ENCODE measurements around the gene BANF2. TPM values are rescaled to one million over a fixed set of nuclear protein-coding genes. Genes with fewer than 3 reads are reported as not detected.

The BANF2 gene
- total and polyA plus RNA-seq, 10 of the 15 experiments (the other 5 are each of a cell fraction or from before 2014, with no cell fraction given), result not detected

- H3K27ac ChIP-seq (ENCODE audit: control insufficient read depth, insufficient read depth), result peak overlapping the region; percentile 33; the same call in 1 of the 2 replicates
- peak overlapping the region; percentile 47 for H3K4me2 ChIP-seq (ENCODE audit: control insufficient read depth, insufficient read depth)
- no peak overlapping the region for H3K9ac ChIP-seq (ENCODE audit: control insufficient read depth, insufficient read depth, low read length)
- RAD21 ChIA-PET (ENCODE audit: unreplicated experiment), result no interaction called here
- ATAC-seq (no peak; the same call in 1 of the 3 replicates), FAIRE-seq (peak; percentile 82), DNase-seq (ENCODE audit: low read depth, low spot score) (no peak)
- SMC1A ChIA-PET (ENCODE audit: uncharacterized antibody, unreplicated experiment), result no interaction called here
- POLR2A ChIA-PET, result no interaction called here
- peaks cover 24% of the 10 kb centered on the region for H3K4me1 ChIP-seq (ENCODE audit: control insufficient read depth, insufficient read depth, low read length)
- intact Hi-C loops (cut with micrococcal nuclease; ENCODE audit: unreplicated experiment), result no loop called here
- no peak overlapping the region for H3K4me3 ChIP-seq
- H3K27me3 ChIP-seq (replicated peaks in 1 of 2; ENCODE audit: control insufficient read depth in 2 of 2, insufficient read depth in 2 of 2, low read length in 1 of 2), result no peaks in the 10 kb centered on the region; a peak in 1 of 4 replicates
- TF ChIP-seq MTA3 (IDR thresholded peaks at IDR 0.05; ENCODE audit: borderline replicate concordance, low read length), result no peak
- TF ChIP-seq MEF2A (IDR thresholded peaks at IDR 0.05; ENCODE audit: insufficient read depth, low read depth, low read length), result 0 out of 2 replicates have a peak, but pooled peaks have one; percentile 52
- no peaks in the 10 kb centered on the region for H4K20me1 ChIP-seq (ENCODE audit: control insufficient read depth, insufficient read depth)
- no peaks in the 10 kb centered on the region for H3K79me2 ChIP-seq (ENCODE audit: control insufficient read depth, insufficient read depth, low read length)
- CTCF ChIA-PET, result no interaction called here
- no peaks in the 10 kb centered on the region for H3K9me3 ChIP-seq (replicated peaks; ENCODE audit: control insufficient read depth, insufficient read depth, low read length)
- 31% methylated on average over 3 of the region's 3 CpGs for WGBS (ENCODE audit: insufficient coverage, insufficient replicate concordance, low lambda C conversion rate, missing lambda C conversion rate)
- peak overlapping the region; percentile 44 for H2AFZ ChIP-seq (ENCODE audit: control insufficient read depth, low read depth, low read length)
- no peaks in the 10 kb centered on the region for H3K36me3 ChIP-seq (ENCODE audit: control insufficient read depth in 2 of 2, insufficient read depth in 2 of 2, low read length in 1 of 2)
- no TSS peak for BruUV-seq (replicated peaks)
- in situ Hi-C loops (cut with MboI), result no loop called here
These were observed 83.0 kb downstream of the BANF2 start for GRCh38 chr20:17782768-17783167.

- H3K4me2 ChIP-seq (ENCODE audit: control insufficient read depth, insufficient read depth), result peak overlapping the region; percentile 47
- H4K20me1 ChIP-seq (ENCODE audit: control insufficient read depth, insufficient read depth), result no peaks in the 10 kb centered on the region
- peak overlapping the region; percentile 3 for H2AFZ ChIP-seq (ENCODE audit: control insufficient read depth, low read depth, low read length)
- FAIRE-seq (no peak), ATAC-seq (no peak), DNase-seq (ENCODE audit: low read depth, low spot score) (no peak)
- WGBS (ENCODE audit: insufficient coverage, insufficient replicate concordance, low lambda C conversion rate, missing lambda C conversion rate), result 55% methylated on average over 6 of the region's 6 CpGs
- ChIA-PET SMC1A (ENCODE audit: uncharacterized antibody, unreplicated experiment) (interaction anchor here (1.2 kb wide), 2 partner anchors 12 to 114 kb away, joined by 3 to 4 read pairs; no protein-coding TSS in a partner anchor), CTCF (interaction anchor here (1.0 kb wide), 2 partner anchors 101 to 114 kb away, joined by 4 read pairs; no protein-coding TSS in a partner anchor), RAD21 (ENCODE audit: unreplicated experiment) (no interaction called here), POLR2A (no interaction called here)
- intact Hi-C loops (cut with micrococcal nuclease; ENCODE audit: unreplicated experiment), result no loop called here
- H3K9ac ChIP-seq (ENCODE audit: control insufficient read depth, insufficient read depth, low read length), result no peak overlapping the region
- H3K9me3 ChIP-seq (replicated peaks; ENCODE audit: control insufficient read depth, insufficient read depth, low read length), result no peaks in the 10 kb centered on the region
- H3K4me3 ChIP-seq, result no peak overlapping the region
- BruUV-seq (replicated peaks), result no TSS peak
- no peaks in the 10 kb centered on the region for H3K36me3 ChIP-seq (ENCODE audit: control insufficient read depth in 2 of 2, insufficient read depth in 2 of 2, low read length in 1 of 2)
- H3K4me1 ChIP-seq (ENCODE audit: control insufficient read depth, insufficient read depth, low read length), result peaks cover 24% of the 10 kb centered on the region
- H3K27ac ChIP-seq (ENCODE audit: control insufficient read depth, insufficient read depth), result peak overlapping the region; percentile 43
- no peak for TF ChIP-seq DPF2 (IDR thresholded peaks at IDR 0.05)
- peak; percentile 34; the same call in 1 of the 2 replicates for TF ChIP-seq RUNX3 (IDR thresholded peaks at IDR 0.05; ENCODE audit: low read length)
- no peaks in the 10 kb centered on the region for H3K79me2 ChIP-seq (ENCODE audit: control insufficient read depth, insufficient read depth, low read length)
- in situ Hi-C loops (cut with MboI), result no loop called here
- H3K27me3 ChIP-seq (replicated peaks in 1 of 2; ENCODE audit: control insufficient read depth in 2 of 2, insufficient read depth in 2 of 2, low read length in 1 of 2), result no peaks in the 10 kb centered on the region; a peak in 1 of 4 replicates
These were observed 83.9 kb downstream of the BANF2 start for GRCh38 chr20:17783671-17784070.
